GM12878 (cell line): Measurements from ENCODE around the gene PRPF40B. TPM values are rescaled to one million over a fixed set of nuclear protein-coding genes. Genes with fewer than 3 reads are reported as not detected.

Source experiments
- ATAC-seq: fragments of 200-7000 bp; cut with Tn5 transposase; 3 replicates; pipeline ENCODE4 v1.9.1; 2020; ENCODE audit warnings: mild to moderate bottlenecking, moderate library complexity
- BruUV-seq: library from RNA; stranded (reverse); fragments of 400-500 nt; replicated peaks from 2 replicates; lab custom pipeline; 2021; lab: Mats Ljungman, UMichigan
- CTCF ChIA-PET: fragments of 300-600 bp; sonication (Branson Sonifier 250); formaldehyde crosslinking; extraction: SDS; loops from one replicate; lab custom pipeline; 2021; ENCODE audit warnings: inconsistent platforms; lab: Yijun Ruan, JAX
- POLR2A ChIA-PET: fragments of 350-600 bp; formaldehyde crosslinking; extraction: SDS; loops from one replicate; lab custom pipeline; 2021; ENCODE audit warnings: inconsistent platforms; lab: Charles Lee
- RAD21 ChIA-PET: fragments of 300-600 bp; sonication (Branson Sonifier 250); formaldehyde crosslinking; loops from one replicate; lab custom pipeline; 2023; ENCODE audit warnings: antibody characterized with exemption; ENCODE audit not compliant: unreplicated experiment; lab: Charles Lee
- SMC1A ChIA-PET: fragments of 300-600 bp; sonication (Branson Sonifier 250); formaldehyde crosslinking; loops from one replicate; lab custom pipeline; 2023; ENCODE audit not compliant: unreplicated experiment, uncharacterized antibody; lab: Charles Lee
- DNase-seq: peaks from one replicate; pipeline ENCODE4 v3.0.0-alpha.2; 2011; ENCODE audit warnings: low read depth, low spot score
- FAIRE-seq: peaks from 3 replicates; lab custom pipeline; 2011; peaks lifted over from hg19 to GRCh38; lab: Jason Lieb, UNC
- H2AFZ ChIP-seq: 2 replicates; pipeline ENCODE4 v1.6.0; 2011; ENCODE audit warnings: low read depth, low read length, control low read depth; ENCODE audit not compliant: control insufficient read depth
- H3K27ac ChIP-seq: 2 replicates; pipeline ENCODE4 v1.5.1; 2011; ENCODE audit warnings: control low read depth; ENCODE audit not compliant: control insufficient read depth, insufficient read depth
- H3K27me3 ChIP-seq, 2 experiments: replicated peaks in 1 of 2; 2 replicates each; pipeline versions ENCODE4 v1.6.0 to v1.6.1; 2011; ENCODE audit warnings: low read length in 1 of 2; ENCODE audit not compliant: control insufficient read depth in 2 of 2, insufficient read depth in 2 of 2
- H3K36me3 ChIP-seq, 2 experiments: 2 replicates each; pipeline ENCODE4 v1.5.1; 2011; ENCODE audit warnings: low read length in 1 of 2; ENCODE audit not compliant: control insufficient read depth in 2 of 2, insufficient read depth in 2 of 2
- H3K4me1 ChIP-seq: 2 replicates; pipeline ENCODE4 v1.6.1; 2011; ENCODE audit warnings: mild to moderate bottlenecking, low read length, moderate library complexity, mixed read lengths; ENCODE audit not compliant: control insufficient read depth, insufficient read depth
- H3K4me2 ChIP-seq: 2 replicates; pipeline ENCODE4 v1.6.0; 2011; ENCODE audit warnings: control low read depth; ENCODE audit not compliant: control insufficient read depth, insufficient read depth
- H3K4me3 ChIP-seq: fragments of 200-600 bp; sonication (generic); 2 replicates; pipeline ENCODE4 v1.5.1; 2016
- H3K79me2 ChIP-seq: 2 replicates; pipeline ENCODE4 v1.6.0; 2011; ENCODE audit warnings: low read length; ENCODE audit not compliant: control insufficient read depth, insufficient read depth
- H3K9ac ChIP-seq: 2 replicates; pipeline ENCODE4 v1.8.0; 2011; ENCODE audit warnings: low read length, control low read depth, mixed read lengths; ENCODE audit not compliant: control insufficient read depth, insufficient read depth
- H3K9me3 ChIP-seq: replicated peaks from 3 replicates; pipeline ENCODE4 v1.5.1; 2011; ENCODE audit warnings: mild to moderate bottlenecking, low read length; ENCODE audit not compliant: control insufficient read depth, insufficient read depth
- H4K20me1 ChIP-seq: 2 replicates; pipeline ENCODE4 v1.6.0; 2011; ENCODE audit not compliant: control insufficient read depth, insufficient read depth
- BHLHE40 ChIP-seq, 2 experiments: fragments of 450-650 bp in 1 of 2; IDR thresholded peaks; 2 replicates each; pipeline ENCODE4 v1.6.1; 2011 to 2017; ENCODE audit warnings: low read depth in 2 of 2, borderline replicate concordance in 1 of 2, improper control_type of control experiment in 1 of 2, low read length in 1 of 2, mild to moderate bottlenecking in 1 of 2
- EGR1 ChIP-seq, 2 experiments: IDR thresholded peaks; 1 replicate in 1 of 2; 2 replicates in 1 of 2; pipeline ENCODE4 v1.6.1; 2011 to 2012; ENCODE audit warnings: low read depth in 2 of 2, low read length in 2 of 2, borderline replicate concordance in 1 of 2, mild to moderate bottlenecking in 1 of 2, moderate library complexity in 1 of 2
- ESRRA ChIP-seq: IDR thresholded peaks from 2 replicates; pipeline ENCODE4 v1.6.1; 2012; ENCODE audit warnings: mild to moderate bottlenecking, low read length, improper control_type of control experiment
- NR2C1 ChIP-seq: fragments of 450-650 bp; IDR thresholded peaks from 2 replicates; pipeline ENCODE4 v1.6.1; 2017; ENCODE audit warnings: antibody characterized with exemption, mild to moderate bottlenecking, moderate library complexity
- SKIL ChIP-seq: fragments of 450-650 bp; IDR thresholded peaks from 2 replicates; pipeline ENCODE4 v1.6.1; 2017; ENCODE audit warnings: mild to moderate bottlenecking, low read depth, inconsistent platforms; ENCODE audit not compliant: poor library complexity, severe bottlenecking
- WGBS: methylation state at CpG from one replicate; pipeline ENCODE4 v1.1.6; 2016; ENCODE audit warnings: low lambda C conversion rate; ENCODE audit not compliant: insufficient replicate concordance, insufficient coverage; ENCODE audit errors: missing lambda C conversion rate; 5-methylcytosine and 5-hydroxymethylcytosine counted together
- in situ Hi-C: fragments of 300-500 bp; cut with MboI; formaldehyde crosslinking; loops from 9 replicates; pipeline ENCODE4 v1.14.3; 2018; ENCODE audit warnings: mixed read lengths
- intact Hi-C: fragments of 100-400 bp; cut with micrococcal nuclease; formaldehyde crosslinking; loops from one replicate; pipeline ENCODE4 v1.14.2; 2022; ENCODE audit not compliant: unreplicated experiment
- polyA plus RNA-seq, 11 experiments: library from polyadenylated mRNA; depleted of rRNA in 4 of 11; unstranded in 6 of 11; stranded (reverse) in 5 of 11; fragments of >200 nt; fragmentation: Nextera tagmentation in 4 of 11; fragmentation: Illumina TruSeq in 1 of 11; extraction: Ambion mirVana in 4 of 11; extraction: Trizol in 1 of 11; gene quantifications; 1 replicate in 1 of 11; 2 replicates in 10 of 11; pipeline versions ENCODE4 v1.2.1 to v1.2.3, GENCODE V29; 2011 to 2016; ENCODE audit warnings: inconsistent platforms in 2 of 11, missing spikeins in 2 of 11, low read depth in 1 of 11
- total RNA-seq, 4 experiments: library from RNA; depleted of rRNA in 3 of 4; stranded (reverse); fragments of >200 nt in 3 of 4; fragmentation: Illumina TruSeq in 1 of 4; extraction: Trizol in 1 of 4; gene quantifications; 2 replicates each; pipeline versions ENCODE4 v1.2.1 to v1.2.3, GENCODE V29; 2013 to 2021
- TF ChIP-seq, protein P1 (sequence below): IDR thresholded peaks from 2 replicates; pipeline ENCODE4 v1.6.1; 2012; ENCODE audit warnings: mild to moderate bottlenecking, low read depth, low read length
- TF ChIP-seq, protein P2 (sequence below): fragments of 450-650 bp; formaldehyde crosslinking; IDR thresholded peaks from 2 replicates; pipeline ENCODE4 v1.4.0; 2020; ENCODE audit warnings: mild to moderate bottlenecking, moderate library complexity

The PRPF40B gene
- total and polyA plus RNA-seq, 10 of the 15 experiments (the other 5 are each of a cell fraction or from before 2014, with no cell fraction given): 0.31 to 17.9 (median 7.3) TPM

DNA sequence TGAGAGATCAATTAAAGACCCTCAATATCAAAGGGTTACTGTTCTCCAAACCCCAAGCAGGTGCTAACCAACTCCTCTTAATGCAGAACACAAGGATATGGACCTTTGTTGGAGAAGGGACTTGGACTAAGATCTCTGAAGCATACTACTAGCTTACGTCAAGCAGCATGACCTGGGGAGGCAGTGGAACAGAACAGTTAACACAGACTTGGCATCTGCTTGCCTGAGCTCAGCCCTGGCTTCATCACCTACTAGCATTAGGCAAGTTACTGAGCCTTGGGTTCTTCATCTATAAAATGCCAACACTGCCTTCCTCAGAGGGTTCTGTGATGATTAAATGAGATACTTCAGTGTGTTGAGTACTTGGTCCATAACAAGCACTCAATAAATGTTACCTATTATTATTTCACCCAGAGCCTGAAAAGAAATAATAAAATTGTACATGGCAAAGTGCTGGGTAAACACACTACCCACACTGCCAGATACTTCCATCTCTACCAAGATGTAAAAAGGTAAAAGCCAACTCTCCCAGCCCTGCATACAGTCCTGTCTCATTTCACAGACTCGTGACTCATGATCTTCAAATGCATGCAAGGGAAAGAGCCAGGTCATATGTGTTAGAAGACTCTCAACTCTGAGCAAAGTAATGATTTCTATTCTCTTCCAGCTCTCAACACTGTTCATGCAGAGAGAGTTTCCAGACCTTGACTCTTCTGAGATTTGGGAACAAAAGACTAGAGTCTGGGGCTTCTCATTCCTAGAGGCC lies 44.1 kb downstream of the PRPF40B start:
- no peak for DNase-seq
- Histone ChIP-seq H3K4me2 (no peak overlapping the region), H3K27ac (no peak overlapping the region), H4K20me1 (no peaks in the 10 kb centered on the region), H3K4me3 (no peak overlapping the region), H2AFZ (no peak overlapping the region), H3K36me3 (peaks cover 10 to 11% of the 10 kb centered on the region in 2 experiments; a peak in 3 of 4 replicates), H3K9ac (no peak overlapping the region), H3K4me1 (peaks cover 69% of the 10 kb centered on the region), H3K9me3 (no peaks in the 10 kb centered on the region), H3K27me3 (no peaks in the 10 kb centered on the region), H3K79me2 (peaks cover 62% of the 10 kb centered on the region)
- 33% methylated on average over 2 of the region's 2 CpGs for WGBS
- in situ Hi-C loops (no loop called here), intact Hi-C loops (no loop called here)
- BruUV-seq: no TSS peak
- ChIA-PET POLR2A (interaction anchor here (0.8 to 10.7 kb wide), 6 partner anchors 9 to 37 kb away, joined by 3 to 166 read pairs (median 4); partner anchors contain the start of gene FMNL3), RAD21 (interaction anchor here (1.4 kb wide), 1 partner anchor 36 kb away, joined by 4 read pairs; no protein-coding TSS in a partner anchor), CTCF (interaction anchor here (1.0 to 10.3 kb wide), 2 partner anchors 22 to 29 kb away, joined by 4 to 60 read pairs; no protein-coding TSS in a partner anchor), SMC1A (interaction anchor here (0.7 to 2.9 kb wide), 7 partner anchors 12 to 36 kb away, joined by 3 to 27 read pairs (median 3); no protein-coding TSS in a partner anchor)
- TF ChIP-seq, protein P1, sequence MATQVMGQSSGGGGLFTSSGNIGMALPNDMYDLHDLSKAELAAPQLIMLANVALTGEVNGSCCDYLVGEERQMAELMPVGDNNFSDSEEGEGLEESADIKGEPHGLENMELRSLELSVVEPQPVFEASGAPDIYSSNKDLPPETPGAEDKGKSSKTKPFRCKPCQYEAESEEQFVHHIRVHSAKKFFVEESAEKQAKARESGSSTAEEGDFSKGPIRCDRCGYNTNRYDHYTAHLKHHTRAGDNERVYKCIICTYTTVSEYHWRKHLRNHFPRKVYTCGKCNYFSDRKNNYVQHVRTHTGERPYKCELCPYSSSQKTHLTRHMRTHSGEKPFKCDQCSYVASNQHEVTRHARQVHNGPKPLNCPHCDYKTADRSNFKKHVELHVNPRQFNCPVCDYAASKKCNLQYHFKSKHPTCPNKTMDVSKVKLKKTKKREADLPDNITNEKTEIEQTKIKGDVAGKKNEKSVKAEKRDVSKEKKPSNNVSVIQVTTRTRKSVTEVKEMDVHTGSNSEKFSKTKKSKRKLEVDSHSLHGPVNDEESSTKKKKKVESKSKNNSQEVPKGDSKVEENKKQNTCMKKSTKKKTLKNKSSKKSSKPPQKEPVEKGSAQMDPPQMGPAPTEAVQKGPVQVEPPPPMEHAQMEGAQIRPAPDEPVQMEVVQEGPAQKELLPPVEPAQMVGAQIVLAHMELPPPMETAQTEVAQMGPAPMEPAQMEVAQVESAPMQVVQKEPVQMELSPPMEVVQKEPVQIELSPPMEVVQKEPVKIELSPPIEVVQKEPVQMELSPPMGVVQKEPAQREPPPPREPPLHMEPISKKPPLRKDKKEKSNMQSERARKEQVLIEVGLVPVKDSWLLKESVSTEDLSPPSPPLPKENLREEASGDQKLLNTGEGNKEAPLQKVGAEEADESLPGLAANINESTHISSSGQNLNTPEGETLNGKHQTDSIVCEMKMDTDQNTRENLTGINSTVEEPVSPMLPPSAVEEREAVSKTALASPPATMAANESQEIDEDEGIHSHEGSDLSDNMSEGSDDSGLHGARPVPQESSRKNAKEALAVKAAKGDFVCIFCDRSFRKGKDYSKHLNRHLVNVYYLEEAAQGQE: no peak
- TF ChIP-seq ESRRA (no peak), NR2C1 (no peak), BHLHE40 (IDR thresholded peaks at IDR 0.05; ENCODE audit: borderline replicate concordance in 1 of 2, low read depth in 2 of 2, low read length in 1 of 2) (no peak), EGR1 (IDR thresholded peaks at IDR 0.05; ENCODE audit: borderline replicate concordance in 1 of 2, low read depth in 2 of 2, low read length in 2 of 2) (no peak), SKIL (no peak)
- TF ChIP-seq, protein P2, sequence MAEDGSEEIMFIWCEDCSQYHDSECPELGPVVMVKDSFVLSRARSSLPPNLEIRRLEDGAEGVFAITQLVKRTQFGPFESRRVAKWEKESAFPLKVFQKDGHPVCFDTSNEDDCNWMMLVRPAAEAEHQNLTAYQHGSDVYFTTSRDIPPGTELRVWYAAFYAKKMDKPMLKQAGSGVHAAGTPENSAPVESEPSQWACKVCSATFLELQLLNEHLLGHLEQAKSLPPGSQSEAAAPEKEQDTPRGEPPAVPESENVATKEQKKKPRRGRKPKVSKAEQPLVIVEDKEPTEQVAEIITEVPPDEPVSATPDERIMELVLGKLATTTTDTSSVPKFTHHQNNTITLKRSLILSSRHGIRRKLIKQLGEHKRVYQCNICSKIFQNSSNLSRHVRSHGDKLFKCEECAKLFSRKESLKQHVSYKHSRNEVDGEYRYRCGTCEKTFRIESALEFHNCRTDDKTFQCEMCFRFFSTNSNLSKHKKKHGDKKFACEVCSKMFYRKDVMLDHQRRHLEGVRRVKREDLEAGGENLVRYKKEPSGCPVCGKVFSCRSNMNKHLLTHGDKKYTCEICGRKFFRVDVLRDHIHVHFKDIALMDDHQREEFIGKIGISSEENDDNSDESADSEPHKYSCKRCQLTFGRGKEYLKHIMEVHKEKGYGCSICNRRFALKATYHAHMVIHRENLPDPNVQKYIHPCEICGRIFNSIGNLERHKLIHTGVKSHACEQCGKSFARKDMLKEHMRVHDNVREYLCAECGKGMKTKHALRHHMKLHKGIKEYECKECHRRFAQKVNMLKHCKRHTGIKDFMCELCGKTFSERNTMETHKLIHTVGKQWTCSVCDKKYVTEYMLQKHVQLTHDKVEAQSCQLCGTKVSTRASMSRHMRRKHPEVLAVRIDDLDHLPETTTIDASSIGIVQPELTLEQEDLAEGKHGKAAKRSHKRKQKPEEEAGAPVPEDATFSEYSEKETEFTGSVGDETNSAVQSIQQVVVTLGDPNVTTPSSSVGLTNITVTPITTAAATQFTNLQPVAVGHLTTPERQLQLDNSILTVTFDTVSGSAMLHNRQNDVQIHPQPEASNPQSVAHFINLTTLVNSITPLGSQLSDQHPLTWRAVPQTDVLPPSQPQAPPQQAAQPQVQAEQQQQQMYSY (CRISPR knock-in tag): no peak
- no peak for FAIRE-seq
- ATAC-seq: no peak
